ENCODE data around the gene ANKRD49. TPM values are rescaled to one million over a fixed set of nuclear protein-coding genes. Genes with fewer than 3 reads are reported as not detected.

The ANKRD49 gene
- total and polyA plus RNA-seq, 10 of the 15 experiments (the other 5 are each of a cell fraction or from before 2014, with no cell fraction given), result 19.2 to 46.6 (median 33.6) TPM

GRCh38 chr11:94525546-94526324, 32.0 kb downstream of the ANKRD49 start (continued):
- no peak for TF ChIP-seq REST (IDR thresholded peaks at IDR 0.05; ENCODE audit: low read depth, low read length)
- no peak for TF ChIP-seq RFX5 (IDR thresholded peaks at IDR 0.05; ENCODE audit: low read depth, low read length)
- TF ChIP-seq USF1 (IDR thresholded peaks at IDR 0.05; ENCODE audit: borderline replicate concordance, extremely low read length, insufficient read depth, low read depth, low read length), result no peak
- TF ChIP-seq SRF (IDR thresholded peaks at IDR 0.05; ENCODE audit: low read depth in 2 of 2, low read length in 2 of 2), result no peak
- no peak for TF ChIP-seq ASH2L (IDR thresholded peaks at IDR 0.05; ENCODE audit: borderline replicate concordance, low read depth)
- no peak for TF ChIP-seq MEF2A (IDR thresholded peaks at IDR 0.05; ENCODE audit: insufficient read depth, low read depth, low read length)

All from GM12878 (cell line).